ENCODE results near the gene FCER1G.
A peak's percentile ranks its signal among the peaks of the same experiment; 100 is the strongest.

The FCER1G gene

GRCh38 chr1:161215076-161215475 is at the start of gene FCER1G:
TSS of gene FCER1G (plus strand) at chr1:161215295. CDS start at chr1:161215322, 27 bp downstream.
- H3K4me3 ChIP-seq, result peak within 1 kb of the TSS; percentile 27; the same call in 1 of the 2 replicates
- H3K36me3 ChIP-seq, result peaks cover 47% of the 10 kb centered on the region

GRCh38 chr1:161165742-161166668 is 49.1 kb upstream of the FCER1G start, which contains the start of gene PPOX:
TSS of gene PPOX (plus strand) at chr1:161166426. CDS start at chr1:161166848, 422 bp downstream.
- TF ChIP-seq Cebpa-rat (IDR thresholded peaks at IDR 0.05), result no peak
- Histone ChIP-seq H4K20me1 (no peaks in the 10 kb centered on the region), H3K4me2 (peak within 1 kb of the TSS; percentile 99), H3K36me3 (peaks cover 62% of the 10 kb centered on the region), H3K4me1 (peaks cover 28% of the 10 kb centered on the region), H3K4me3 (peak within 1 kb of the TSS; percentile 75), H3K9ac (peak within 1 kb of the TSS; percentile 79), H3K27ac (peak within 1 kb of the TSS; percentile 59), H3K27me3 (no peaks in the 10 kb centered on the region), H3K9me3 (no peaks in the 10 kb centered on the region)

More at GRCh38 chr1:161215076-161215475, at the start of gene FCER1G:
- peak within 1 kb of the TSS; percentile 71 for H3K4me2 ChIP-seq
- peaks cover 31% of the 10 kb centered on the region for H3K27me3 ChIP-seq
- H3K4me1 ChIP-seq, result peaks cover 53% of the 10 kb centered on the region
- peaks cover 52% of the 10 kb centered on the region for H4K20me1 ChIP-seq
- TF ChIP-seq Cebpa-rat (IDR thresholded peaks at IDR 0.05), result no peak
- no peak within 1 kb of the TSS for H3K9ac ChIP-seq
- no peaks in the 10 kb centered on the region for H3K9me3 ChIP-seq
- H3K27ac ChIP-seq, result no peak within 1 kb of the TSS

GRCh38 chr1:161166669-161167548 is 48.2 kb upstream of the FCER1G start:
- Histone ChIP-seq H3K36me3 (peaks cover 63% of the 10 kb centered on the region), H4K20me1 (no peaks in the 10 kb centered on the region), H3K4me1 (peaks cover 23% of the 10 kb centered on the region), H3K9me3 (no peaks in the 10 kb centered on the region), H3K9ac (peak overlapping the region; percentile 79), H3K27me3 (no peaks in the 10 kb centered on the region), H3K4me2 (peak overlapping the region; percentile 99), H3K27ac (peak overlapping the region; percentile 59), H3K4me3 (peak overlapping the region; percentile 75)
- no peak for TF ChIP-seq Cebpa-rat (IDR thresholded peaks at IDR 0.05)

- no peaks in the 10 kb centered on the region for H3K27me3 ChIP-seq
- no peaks in the 10 kb centered on the region for H3K9me3 ChIP-seq
- H3K36me3 ChIP-seq, result peaks cover 63% of the 10 kb centered on the region
- no peak overlapping the region for H3K4me2 ChIP-seq
- H4K20me1 ChIP-seq, result no peaks in the 10 kb centered on the region
- no peak overlapping the region for H3K4me3 ChIP-seq
- H3K9ac ChIP-seq, result no peak overlapping the region
- H3K4me1 ChIP-seq, result peaks cover 23% of the 10 kb centered on the region
- H3K27ac ChIP-seq, result no peak overlapping the region
- TF ChIP-seq Cebpa-rat (IDR thresholded peaks at IDR 0.05), result no peak
Measured at GRCh38 chr1:161168906-161169305, 46.2 kb upstream of the FCER1G start.

- Histone ChIP-seq H3K36me3 (peaks cover 74% of the 10 kb centered on the region), H3K4me1 (peaks cover 23% of the 10 kb centered on the region), H3K9me3 (no peaks in the 10 kb centered on the region), H4K20me1 (peaks cover 11% of the 10 kb centered on the region; the same call in 1 of the 2 replicates), H3K4me2 (no peak overlapping the region), H3K4me3 (no peak overlapping the region), H3K27ac (no peak overlapping the region), H3K27me3 (no peaks in the 10 kb centered on the region), H3K9ac (no peak overlapping the region)
- TF ChIP-seq Cebpa-rat (IDR thresholded peaks at IDR 0.05), result no peak
Measured at GRCh38 chr1:161171191-161171590, 43.9 kb upstream of the FCER1G start.

DNA sequence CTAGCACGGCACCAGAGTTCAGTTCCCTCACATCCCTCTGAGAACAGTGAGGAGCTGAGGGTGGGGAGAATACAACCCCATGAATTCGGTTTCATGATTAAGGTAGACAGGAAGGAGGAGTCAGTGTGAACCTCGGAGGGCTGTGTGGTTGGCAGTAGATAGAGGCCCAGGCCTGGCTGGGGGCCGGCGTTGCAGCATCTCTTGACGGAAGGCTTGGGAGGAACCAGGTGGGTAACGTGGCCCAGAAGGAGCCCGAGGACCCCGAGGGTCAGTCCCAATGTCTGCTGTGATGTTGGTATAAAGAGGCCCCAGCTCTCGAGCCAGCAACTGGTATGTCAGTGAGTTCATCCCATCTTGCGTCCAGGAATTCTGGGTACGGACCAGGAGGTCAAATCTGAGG is 43.4 kb upstream of the FCER1G start:
- Histone ChIP-seq H3K27ac (no peak overlapping the region), H3K36me3 (peaks cover 74% of the 10 kb centered on the region), H3K4me2 (no peak overlapping the region), H3K9ac (no peak overlapping the region), H3K27me3 (no peaks in the 10 kb centered on the region), H4K20me1 (peaks cover 16% of the 10 kb centered on the region; the same call in 1 of the 2 replicates), H3K4me1 (peaks cover 28% of the 10 kb centered on the region), H3K4me3 (no peak overlapping the region), H3K9me3 (no peaks in the 10 kb centered on the region)
- no peak for TF ChIP-seq Cebpa-rat (IDR thresholded peaks at IDR 0.05)

DNA sequence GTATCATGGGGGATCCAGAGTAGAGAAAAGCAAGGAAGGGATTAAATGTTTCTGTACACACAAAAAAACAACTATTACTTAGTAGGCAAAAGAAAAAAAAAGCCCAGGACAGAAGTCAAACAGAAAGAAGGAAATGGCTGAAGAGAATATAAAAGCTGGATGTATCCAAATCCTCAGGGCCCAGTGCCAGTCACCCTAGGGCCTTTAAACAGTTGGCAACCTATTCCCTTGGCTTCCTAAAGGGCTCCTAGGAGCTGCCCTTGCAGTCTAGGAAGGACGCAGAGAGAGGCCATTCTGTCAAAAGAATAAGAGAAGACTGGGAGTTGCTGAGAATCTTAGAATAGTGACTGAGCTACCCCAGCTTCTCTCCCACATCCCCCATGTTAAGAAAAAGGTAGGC is 42.7 kb upstream of the FCER1G start:
- Histone ChIP-seq H3K4me1 (peaks cover 24% of the 10 kb centered on the region), H3K27me3 (no peaks in the 10 kb centered on the region), H3K9me3 (no peaks in the 10 kb centered on the region), H3K9ac (no peak overlapping the region), H3K36me3 (peaks cover 74% of the 10 kb centered on the region), H3K4me2 (no peak overlapping the region), H3K27ac (no peak overlapping the region), H4K20me1 (peaks cover 18% of the 10 kb centered on the region; the same call in 1 of the 2 replicates), H3K4me3 (no peak overlapping the region)
- no peak for TF ChIP-seq Cebpa-rat (IDR thresholded peaks at IDR 0.05)

GRCh38 chr1:161172776-161173376 is 42.2 kb upstream of the FCER1G start:
- peaks cover 18% of the 10 kb centered on the region; the same call in 1 of the 2 replicates for H4K20me1 ChIP-seq
- H3K27ac ChIP-seq, result no peak overlapping the region
- TF ChIP-seq Cebpa-rat (IDR thresholded peaks at IDR 0.05), result no peak
- no peak overlapping the region for H3K4me2 ChIP-seq
- H3K4me1 ChIP-seq, result peaks cover 23% of the 10 kb centered on the region
- H3K27me3 ChIP-seq, result no peaks in the 10 kb centered on the region
- H3K4me3 ChIP-seq, result no peak overlapping the region
- no peak overlapping the region for H3K9ac ChIP-seq
- H3K36me3 ChIP-seq, result peaks cover 74% of the 10 kb centered on the region
- no peaks in the 10 kb centered on the region for H3K9me3 ChIP-seq

GRCh38 chr1:161173711-161174110 is 41.4 kb upstream of the FCER1G start:
- Histone ChIP-seq H3K9ac (no peak overlapping the region), H3K4me2 (no peak overlapping the region), H3K4me3 (no peak overlapping the region), H3K27ac (no peak overlapping the region), H4K20me1 (peaks cover 18% of the 10 kb centered on the region; the same call in 1 of the 2 replicates), H3K27me3 (no peaks in the 10 kb centered on the region), H3K9me3 (no peaks in the 10 kb centered on the region), H3K36me3 (peaks cover 74% of the 10 kb centered on the region), H3K4me1 (peaks cover 29% of the 10 kb centered on the region)
- TF ChIP-seq Cebpa-rat (IDR thresholded peaks at IDR 0.05), result no peak
